BE2C (cell line): ENCODE results near the gene COMMD6.
A peak's percentile ranks its signal among the peaks of the same experiment; 100 is the strongest.
"Not testable (repeated sequence)": the region's sequence is repeated elsewhere in the genome, so short reads cannot be mapped to it uniquely, and the experiment has no call there.

Source experiments
- DNase-seq: peaks from one replicate; pipeline ENCODE4 v3.0.0-alpha.2; 2020
- H3K27me3 ChIP-seq: fragments of 250-450 bp; sonication (Bioruptor Pico); 2 replicates; pipeline ENCODE4 v1.5.1; 2020; ENCODE audit warnings: mild to moderate bottlenecking
- H3K36me3 ChIP-seq: fragments of 250-450 bp; sonication (Bioruptor Pico); 2 replicates; pipeline ENCODE4 v1.5.1; 2020; ENCODE audit warnings: mild to moderate bottlenecking
- H3K4me1 ChIP-seq: fragments of 250-450 bp; sonication (Bioruptor Pico); 2 replicates; pipeline ENCODE4 v1.5.1; 2020
- H3K4me3 ChIP-seq: 2 replicates; pipeline ENCODE4 v1.5.1; 2011; ENCODE audit warnings: low read depth, low read length
- H3K9me3 ChIP-seq: fragments of 250-450 bp; sonication (Bioruptor Pico); 2 replicates; pipeline ENCODE4 v1.5.1; 2020
- CTCF ChIP-seq: IDR thresholded peaks from 2 replicates; pipeline ENCODE4 v1.5.1; 2012; ENCODE audit warnings: mild to moderate bottlenecking, low read depth, low read length

Gene COMMD6

DNA sequence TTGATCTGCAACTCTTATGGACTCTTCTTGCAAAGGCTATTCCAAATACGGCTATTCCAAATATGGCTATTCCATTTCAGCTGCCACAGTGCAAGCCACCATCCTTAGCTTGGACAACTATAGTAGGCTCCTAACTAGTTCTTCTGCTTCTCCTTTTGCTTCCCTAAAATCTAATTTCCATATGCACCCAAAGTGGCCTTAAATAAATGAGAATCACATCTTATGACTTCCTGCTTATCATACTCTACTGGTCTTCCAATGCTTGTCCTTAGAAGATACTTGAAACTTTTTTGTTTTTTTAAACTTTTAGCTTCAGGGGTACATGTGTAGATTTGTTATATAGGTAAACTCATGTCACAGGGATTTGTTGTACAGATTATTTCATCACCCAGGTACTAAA, 16.8 kb upstream of the COMMD6 start:
- no peaks in the 10 kb centered on the region for H3K27me3 ChIP-seq
- H3K4me1 ChIP-seq, result peaks cover 7% of the 10 kb centered on the region
- no peak for DNase-seq
- TF ChIP-seq CTCF, result no peak
- no peaks in the 10 kb centered on the region for H3K9me3 ChIP-seq
- no peak overlapping the region for H3K4me3 ChIP-seq
- H3K36me3 ChIP-seq, result peaks cover 15% of the 10 kb centered on the region

DNA sequence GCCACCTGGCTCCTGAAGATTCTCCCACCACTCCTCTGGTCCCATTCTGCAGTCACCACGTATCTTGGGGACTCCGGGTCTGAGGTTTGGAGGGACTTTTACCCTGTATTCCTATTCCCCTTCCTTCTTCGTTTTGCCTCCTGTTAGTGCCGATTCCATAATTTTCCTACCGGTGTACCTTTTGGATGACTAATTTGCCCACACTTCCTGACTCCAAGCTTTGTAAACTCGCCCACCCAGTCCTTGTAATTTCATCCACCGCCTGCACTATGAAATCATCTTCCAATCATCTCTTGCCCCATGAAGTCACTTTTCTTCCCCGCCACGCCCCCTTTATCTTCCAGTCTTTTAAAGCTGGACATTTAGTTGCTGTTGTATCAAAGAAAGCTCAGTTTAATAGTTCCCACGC, 12.5 kb upstream of the COMMD6 start:
- H3K27me3 ChIP-seq, result no peaks in the 10 kb centered on the region
- peak overlapping the region; percentile 98 for H3K4me3 ChIP-seq
- H3K9me3 ChIP-seq, result no peaks in the 10 kb centered on the region
- DNase-seq, result peak; percentile 40
- no peaks in the 10 kb centered on the region; the same call in 1 of the 2 replicates for H3K4me1 ChIP-seq
- TF ChIP-seq CTCF, result no peak
- H3K36me3 ChIP-seq, result peaks cover 14% of the 10 kb centered on the region

DNA sequence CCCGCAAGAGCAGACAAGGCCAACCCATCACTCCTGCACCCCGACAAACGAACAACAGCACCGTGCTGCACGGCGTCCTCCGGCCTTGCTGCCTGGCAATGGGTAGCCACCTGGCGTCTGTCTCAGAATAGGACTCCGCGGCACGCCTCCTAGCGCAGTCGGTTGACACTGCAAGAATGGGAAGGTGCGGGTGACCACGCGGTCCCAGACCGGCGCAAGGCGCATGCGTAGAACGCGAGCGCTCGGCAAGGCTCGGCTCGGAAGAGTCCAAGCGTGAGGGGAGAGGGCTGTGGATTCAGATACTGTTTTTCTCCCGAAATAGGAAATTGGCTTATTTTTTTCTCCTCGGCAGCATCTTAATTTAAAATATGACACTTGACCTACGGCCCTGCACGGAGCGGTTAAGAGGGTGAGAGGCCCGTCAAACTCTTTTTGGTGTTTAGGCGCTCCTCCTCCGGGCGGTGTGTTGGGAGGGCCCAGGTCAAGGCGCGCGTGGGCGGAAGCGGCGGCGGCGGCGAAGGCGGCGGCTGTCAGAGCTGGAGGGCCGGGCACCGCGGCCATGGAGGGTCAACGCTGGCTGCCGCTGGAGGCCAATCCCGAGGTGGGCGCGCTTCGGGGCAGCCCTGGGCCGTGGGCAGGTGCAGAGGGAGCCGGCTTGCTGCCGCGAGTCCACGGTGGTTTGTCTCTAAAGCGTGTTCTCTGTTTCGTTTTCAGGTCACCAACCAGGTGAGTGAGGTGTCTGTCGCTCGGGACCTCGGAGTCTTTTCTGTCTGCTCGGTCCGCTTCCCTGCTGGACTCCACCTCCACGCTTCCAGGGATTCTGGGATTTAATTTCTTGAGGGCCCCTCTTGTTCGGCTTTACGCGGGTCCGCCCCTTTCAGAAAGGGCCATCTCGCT, 11.9 kb upstream of the COMMD6 start, which contains the start of gene UCHL3:
Gene UCHL3, plus strand, starts transcription at position 530 of the 897 bp plus-strand sequence. Its CDS starts 30 bp downstream, at position 560.
- TF ChIP-seq CTCF, result peak; percentile 71
- no peaks in the 10 kb centered on the region; the same call in 1 of the 2 replicates for H3K4me1 ChIP-seq
- DNase-seq, result peak; percentile 99

DNA sequence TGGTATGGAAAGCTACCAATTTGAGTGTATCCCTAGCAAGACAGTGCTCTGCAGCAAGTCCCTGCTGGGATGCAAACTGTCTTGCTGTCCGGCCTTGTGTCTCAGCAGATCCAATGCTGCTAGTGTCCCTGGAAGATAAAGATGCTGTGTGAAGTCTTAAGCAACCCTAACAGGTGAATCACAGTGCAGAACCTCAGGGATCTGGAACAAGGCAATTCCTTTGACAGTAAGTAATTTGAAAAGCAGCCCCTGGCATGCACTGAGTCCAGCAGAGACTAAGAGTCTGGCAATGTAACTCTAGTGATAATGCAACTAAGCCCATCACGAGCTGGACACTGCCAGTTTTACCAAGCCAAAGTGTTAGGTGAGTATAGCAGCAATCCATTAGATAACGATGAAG, 10.3 kb upstream of the COMMD6 start:
- Histone ChIP-seq H3K27me3 (no peaks in the 10 kb centered on the region), H3K4me1 (no peaks in the 10 kb centered on the region; the same call in 1 of the 2 replicates), H3K4me3 (no peak overlapping the region), H3K36me3 (no peaks in the 10 kb centered on the region), H3K9me3 (no peaks in the 10 kb centered on the region)
- no peak for DNase-seq
- TF ChIP-seq CTCF, result no peak

More for the DNA sequence above, 11.9 kb upstream of the COMMD6 start, which contains the start of gene UCHL3:
- Histone ChIP-seq H3K36me3 (peaks cover 8% of the 10 kb centered on the region), H3K27me3 (no peaks in the 10 kb centered on the region), H3K4me3 (peak within 1 kb of the TSS; percentile 98), H3K9me3 (no peaks in the 10 kb centered on the region)

GRCh38 chr13:75545386-75545785, 7.7 kb upstream of the COMMD6 start:
- H3K4me1 ChIP-seq, H3K36me3 ChIP-seq, DNase-seq, H3K27me3 ChIP-seq, H3K9me3 ChIP-seq, H3K4me3 ChIP-seq: not testable (repeated sequence)

DNA sequence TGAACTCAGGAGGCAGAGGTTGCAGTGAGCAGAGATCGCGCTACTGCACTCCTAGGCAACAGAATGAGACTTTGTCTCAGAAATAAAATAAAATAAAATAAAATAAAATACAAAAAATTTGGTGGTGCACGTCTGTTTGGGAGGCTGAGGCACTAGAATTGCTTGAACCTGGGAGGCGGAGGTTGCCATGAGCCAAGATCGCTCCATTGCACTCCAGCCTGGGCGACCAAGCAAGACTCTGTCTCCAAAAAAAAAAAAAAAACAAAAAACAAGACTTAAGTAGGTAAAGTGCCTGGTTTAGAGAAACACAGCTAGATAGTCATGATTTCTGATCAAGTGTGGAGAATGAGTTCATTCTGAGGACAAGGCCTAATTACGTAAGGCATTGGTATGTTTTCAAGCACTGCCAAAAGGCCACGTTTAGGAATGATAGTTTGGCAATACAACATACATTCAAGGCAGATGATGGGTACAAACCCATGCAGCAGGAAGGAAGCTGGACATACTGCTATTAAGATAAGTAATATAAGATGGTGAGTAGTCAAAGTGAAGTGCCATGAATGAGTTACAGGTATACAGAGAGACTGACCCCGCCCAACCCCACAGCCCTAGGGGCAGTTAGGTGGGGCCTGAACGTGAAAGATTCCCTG, 7.2 kb upstream of the COMMD6 start:
- TF ChIP-seq CTCF, result no peak
- Histone ChIP-seq H3K4me3 (no peak overlapping the region), H3K36me3 (no peaks in the 10 kb centered on the region), H3K27me3 (no peaks in the 10 kb centered on the region), H3K4me1 (no peaks in the 10 kb centered on the region), H3K9me3 (no peaks in the 10 kb centered on the region)
- DNase-seq, result no peak
